Esophagus muscularis mucosa (tissue), 4 donors: ENCODE results near the gene KLRC4. TPM values are rescaled to one million over a fixed set of nuclear protein-coding genes. Genes with fewer than 3 reads are reported as not detected.
A peak's percentile ranks its signal among the peaks of the same experiment; 100 is the strongest.

ENCODE experiments used
- DNase-seq: peaks from one replicate; pipeline ENCODE4 v3.0.0-alpha.2; 2017; ENCODE audit errors: extremely low spot score
- H3K27ac ChIP-seq, 4 donors: fragments of 200-600 bp; sonication (generic); replicated peaks in 1 of 4; 1 replicate in 3 of 4; 2 replicates in 1 of 4; pipeline ENCODE4 v1.5.1; 2016 to 2019; ENCODE audit warnings: mild to moderate bottlenecking in 1 of 4
- H3K27me3 ChIP-seq, 4 donors: fragments of 200-600 bp; sonication (generic); one replicate each; pipeline versions ENCODE4 v1.5.1 to v1.6.0; 2016 to 2019
- H3K36me3 ChIP-seq, 4 donors: fragments of 200-600 bp; sonication (generic); one replicate each; pipeline ENCODE4 v1.5.1; 2016 to 2019
- H3K4me1 ChIP-seq, 4 donors: fragments of 200-600 bp; sonication (generic); one replicate each; pipeline ENCODE4 v1.5.1; 2016 to 2019
- H3K4me3 ChIP-seq, 4 donors: fragments of 200-600 bp; sonication (generic); 1 replicate in 2 of 4; 2 replicates in 2 of 4; pipeline ENCODE4 v1.5.1; 2016 to 2019; ENCODE audit warnings: mild to moderate bottlenecking in 4 of 4, moderate library complexity in 1 of 4
- H3K9me3 ChIP-seq, 4 donors: fragments of 200-600 bp; sonication (generic); 1 replicate in 3 of 4; 2 replicates in 1 of 4; pipeline ENCODE4 v1.5.1; 2016 to 2019
- EP300 ChIP-seq: sonication (generic); formaldehyde crosslinking; IDR thresholded peaks from one replicate; pipeline ENCODE4 v1.6.1; 2017; ENCODE audit warnings: antibody characterized with exemption
- POLR2A ChIP-seq: fragments of 450-650 bp; IDR thresholded peaks from one replicate; pipeline ENCODE4 v1.6.1; 2017; ENCODE audit warnings: antibody characterized with exemption, moderate library complexity, mild to moderate bottlenecking, low read depth
- POLR2AphosphoS5 ChIP-seq, 2 donors: sonication (generic); formaldehyde crosslinking; IDR thresholded peaks; one replicate each; pipeline ENCODE4 v1.6.1; 2017; ENCODE audit warnings: antibody characterized with exemption in 2 of 2
- WGBS: methylation state at CpG from one replicate; pipeline ENCODE4 v1.1.5; 2018; 5-methylcytosine and 5-hydroxymethylcytosine counted together
- intact Hi-C: fragments of 100-400 bp; cut with DNase I; formaldehyde crosslinking; loops from one replicate; pipeline ENCODE4 v1.15.1; 2023
- total RNA-seq, 4 donors: library from RNA; depleted of rRNA; stranded (reverse); fragments of >200 nt; gene quantifications; one replicate each; pipeline versions ENCODE4 v1.1.0 to v1.2.1, GENCODE V29; 2016
- TF ChIP-seq, protein P1 (sequence below), 3 experiments: fragments of 200-600 bp in 2 of 3; fragments of 450-650 bp in 1 of 3; sonication (generic) in 2 of 3; IDR thresholded peaks; one replicate each; pipeline ENCODE4 v1.5.1; 2017 to 2019; ENCODE audit warnings: antibody characterized with exemption in 3 of 3, mild to moderate bottlenecking in 2 of 3, moderate library complexity in 1 of 3

The KLRC4 gene
- total RNA-seq, 4 donors from 2014 or later, result 0.83 TPM; not detected in 3

DNA sequence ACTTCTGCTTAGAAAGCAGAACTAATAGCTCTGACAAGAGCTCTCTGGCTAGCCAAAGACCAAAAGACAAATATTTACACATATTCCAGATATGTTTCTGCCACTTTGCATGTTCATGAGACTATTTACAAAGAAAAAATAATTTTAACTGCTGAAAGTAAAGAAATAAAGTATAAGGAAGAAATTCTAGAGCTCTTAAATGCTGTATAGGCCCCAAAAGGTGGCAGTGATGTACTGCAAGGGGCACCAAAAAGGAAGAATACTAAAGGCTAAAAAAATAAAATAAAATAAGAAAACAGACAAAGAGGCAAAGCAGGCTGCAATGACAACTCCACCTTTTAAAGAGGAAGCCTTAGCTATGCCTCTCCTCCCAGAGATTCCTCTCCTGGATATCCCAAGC, 42.7 kb downstream of the KLRC4 start:
- intact Hi-C loops, result loop anchor here (10.0 kb wide), 1 partner anchor 348 kb away; no protein-coding TSS in a partner anchor
- H3K9me3 ChIP-seq, result no peaks in the 10 kb centered on the region
- no peak overlapping the region for H3K4me3 ChIP-seq
- peak overlapping the region; percentile 90 to 95 (median 92) for H3K27ac ChIP-seq
- no peak for TF ChIP-seq POLR2A
- TF ChIP-seq, protein P1, sequence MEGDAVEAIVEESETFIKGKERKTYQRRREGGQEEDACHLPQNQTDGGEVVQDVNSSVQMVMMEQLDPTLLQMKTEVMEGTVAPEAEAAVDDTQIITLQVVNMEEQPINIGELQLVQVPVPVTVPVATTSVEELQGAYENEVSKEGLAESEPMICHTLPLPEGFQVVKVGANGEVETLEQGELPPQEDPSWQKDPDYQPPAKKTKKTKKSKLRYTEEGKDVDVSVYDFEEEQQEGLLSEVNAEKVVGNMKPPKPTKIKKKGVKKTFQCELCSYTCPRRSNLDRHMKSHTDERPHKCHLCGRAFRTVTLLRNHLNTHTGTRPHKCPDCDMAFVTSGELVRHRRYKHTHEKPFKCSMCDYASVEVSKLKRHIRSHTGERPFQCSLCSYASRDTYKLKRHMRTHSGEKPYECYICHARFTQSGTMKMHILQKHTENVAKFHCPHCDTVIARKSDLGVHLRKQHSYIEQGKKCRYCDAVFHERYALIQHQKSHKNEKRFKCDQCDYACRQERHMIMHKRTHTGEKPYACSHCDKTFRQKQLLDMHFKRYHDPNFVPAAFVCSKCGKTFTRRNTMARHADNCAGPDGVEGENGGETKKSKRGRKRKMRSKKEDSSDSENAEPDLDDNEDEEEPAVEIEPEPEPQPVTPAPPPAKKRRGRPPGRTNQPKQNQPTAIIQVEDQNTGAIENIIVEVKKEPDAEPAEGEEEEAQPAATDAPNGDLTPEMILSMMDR (IDR thresholded peaks at IDR 0.05), result no peak
- no peak for TF ChIP-seq POLR2AphosphoS5 (IDR thresholded peaks at IDR 0.05)
- TF ChIP-seq EP300, result no peak
- H3K27me3 ChIP-seq, result no peaks in the 10 kb centered on the region
- no peak for DNase-seq
- peaks cover 15 to 41% (median 38%) of the 10 kb centered on the region in 4 donors for H3K4me1 ChIP-seq
- H3K36me3 ChIP-seq, result no peaks in the 10 kb centered on the region

DNA sequence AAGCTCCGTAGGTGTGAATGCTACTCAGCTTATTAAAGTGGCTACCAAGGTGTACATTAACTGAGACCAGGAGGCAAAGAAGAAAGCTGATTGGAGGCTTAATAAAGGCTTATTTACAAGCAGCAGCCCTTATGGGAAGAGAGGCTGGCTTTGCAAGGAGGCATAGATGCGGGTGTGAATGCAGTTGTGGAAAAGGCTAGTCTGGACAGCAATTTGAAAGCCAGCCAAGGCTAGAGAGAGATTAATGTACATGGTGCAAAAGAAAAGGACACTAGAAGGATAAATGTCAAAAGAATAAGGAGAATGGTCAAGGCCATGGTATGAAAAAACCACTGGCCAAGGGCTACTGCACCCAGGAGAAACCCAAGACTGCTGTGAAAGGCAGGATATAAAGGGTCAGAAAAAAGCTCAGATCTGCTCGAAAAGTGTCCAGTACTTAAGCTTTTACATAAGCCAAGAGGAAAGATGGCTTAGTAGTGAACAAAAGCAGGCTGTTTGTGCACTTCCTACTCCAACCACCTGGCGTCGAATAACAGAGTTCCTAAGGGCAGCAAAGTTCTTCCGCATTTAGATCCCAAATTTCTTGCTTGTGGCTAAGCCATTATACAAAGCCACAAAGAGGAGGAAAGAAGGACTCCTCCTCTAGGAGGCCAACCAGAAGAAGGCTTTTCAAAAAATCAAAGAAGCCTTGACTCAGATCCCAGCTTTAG, 43.7 kb downstream of the KLRC4 start:
- no peak for DNase-seq
- TF ChIP-seq, protein P1 (IDR thresholded peaks at IDR 0.05), result peak in 1 of 3 experiments; percentile 22
- TF ChIP-seq POLR2A, result no peak
- Histone ChIP-seq H3K9me3 (no peaks in the 10 kb centered on the region), H3K27me3 (no peaks in the 10 kb centered on the region), H3K4me3 (peak overlapping the region; percentile 64 to 73 (median 69)), H3K27ac (peak overlapping the region; percentile 90 to 95 (median 92)), H3K4me1 (peaks cover 15 to 44% (median 38%) of the 10 kb centered on the region in 4 donors), H3K36me3 (no peaks in the 10 kb centered on the region)
- intact Hi-C loops, result loop anchor here (10.0 kb wide), 1 partner anchor 349 kb away; no protein-coding TSS in a partner anchor
- 25% methylated on average over 6 of the region's 6 CpGs for WGBS

DNA sequence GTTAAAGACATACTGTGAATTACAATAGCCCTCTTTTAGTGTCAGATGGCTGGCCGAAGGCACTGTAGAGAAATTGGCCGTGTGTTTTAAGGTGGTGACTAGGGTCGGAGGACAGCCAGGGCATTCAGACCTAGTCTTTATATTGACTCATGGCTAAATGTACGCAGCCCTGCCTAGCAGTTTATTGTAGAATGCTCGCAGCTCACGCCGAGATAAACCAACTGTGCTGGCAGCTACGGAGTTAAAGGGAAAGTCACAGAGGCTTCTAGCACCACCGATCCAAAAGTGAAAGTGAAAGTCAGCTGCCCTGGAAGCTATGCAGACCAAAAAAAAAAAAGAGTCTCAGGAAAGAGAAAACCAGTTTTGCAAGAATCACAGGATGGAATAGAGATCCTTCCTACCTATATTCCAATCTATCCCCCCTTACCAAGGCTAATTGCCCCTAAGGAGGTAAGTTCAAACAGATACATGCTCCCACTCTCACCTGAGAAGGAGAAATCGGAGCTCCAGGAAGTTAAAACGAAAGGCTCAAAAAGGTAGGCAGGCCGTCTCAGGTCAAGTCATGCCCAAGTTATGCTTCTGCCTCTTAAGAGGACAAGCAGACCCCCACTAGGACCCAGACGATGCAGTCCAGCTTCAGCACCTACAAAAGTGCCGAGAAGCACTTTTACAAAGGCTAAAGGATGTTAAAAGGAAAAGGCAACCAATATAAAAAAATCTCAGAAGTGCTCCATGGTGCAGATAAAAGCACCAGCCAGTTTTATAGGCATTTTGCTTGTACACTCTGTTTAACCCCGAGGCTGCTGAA, 44.5 kb downstream of the KLRC4 start:
- Histone ChIP-seq H3K27ac (peak overlapping the region; percentile 90 to 95 (median 92)), H3K9me3 (no peaks in the 10 kb centered on the region), H3K36me3 (no peaks in the 10 kb centered on the region), H3K27me3 (no peaks in the 10 kb centered on the region), H3K4me1 (peaks cover 15 to 44% (median 38%) of the 10 kb centered on the region in 4 donors), H3K4me3 (peak overlapping the region; percentile 64 to 73 (median 69))
- DNase-seq, result no peak
- WGBS, result 2% methylated on average over 15 of the region's 15 CpGs
- TF ChIP-seq POLR2A (no peak), POLR2AphosphoS5 (IDR thresholded peaks at IDR 0.05) (peak; percentile 41 to 50)
- intact Hi-C loops, result loop anchor here (10.0 kb wide), 1 partner anchor 350 kb away; no protein-coding TSS in a partner anchor

DNA sequence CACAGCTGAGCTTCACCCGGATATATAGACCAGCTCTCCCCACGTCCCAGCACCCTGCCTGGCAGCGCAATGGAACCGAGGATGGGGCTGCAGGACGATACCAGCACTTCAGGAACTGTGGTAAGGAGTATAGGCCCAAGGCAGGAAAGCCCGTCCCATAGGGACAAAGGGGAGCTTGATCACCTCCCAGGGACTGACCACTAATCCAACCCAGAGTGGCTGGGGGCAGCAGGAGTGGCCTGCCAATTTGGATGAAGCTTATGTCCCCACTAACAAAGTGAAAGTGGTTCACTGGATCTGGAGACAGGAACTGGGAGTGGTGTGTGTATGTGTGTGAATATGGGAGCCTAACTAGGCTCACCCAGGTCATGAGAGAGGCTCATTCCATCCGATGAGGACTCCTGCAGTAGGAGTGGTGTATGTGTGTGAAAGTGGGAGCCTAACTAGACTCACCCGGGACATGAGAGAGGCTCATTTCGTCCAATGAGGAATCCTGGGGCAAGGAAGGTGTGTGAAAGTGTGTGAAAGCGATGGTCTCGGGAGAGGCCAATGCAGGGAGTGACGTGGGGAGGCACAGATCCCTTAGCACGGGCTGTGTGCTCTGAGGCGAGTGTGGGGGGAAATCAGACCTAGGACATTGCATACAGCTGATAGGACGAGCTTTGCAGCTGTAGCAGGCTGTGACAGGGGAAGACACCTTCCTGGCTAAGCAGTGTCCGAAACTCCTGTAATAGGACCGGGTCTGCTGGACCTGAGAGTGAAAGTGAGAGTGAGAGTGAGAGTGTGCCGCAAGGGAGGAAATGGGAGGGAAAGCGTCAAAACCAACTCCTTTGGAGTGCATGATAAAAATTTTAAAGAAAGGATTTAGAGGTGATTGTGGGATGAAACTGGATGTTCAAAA, 45.4 kb downstream of the KLRC4 start:
- TF ChIP-seq POLR2AphosphoS5 (IDR thresholded peaks at IDR 0.05) (peak; percentile 6 to 21), POLR2A (no peak)
- no peaks in the 10 kb centered on the region for H3K36me3 ChIP-seq
- no peaks in the 10 kb centered on the region for H3K9me3 ChIP-seq
- H3K4me1 ChIP-seq, result peaks cover 15 to 44% (median 38%) of the 10 kb centered on the region in 4 donors
- intact Hi-C loops, result loop anchor here (10.0 kb wide), 1 partner anchor 351 kb away; no protein-coding TSS in a partner anchor
- no peaks in the 10 kb centered on the region for H3K27me3 ChIP-seq
- peak overlapping the region; percentile 64 to 73 (median 69) for H3K4me3 ChIP-seq
- WGBS, result 7% methylated on average over 14 of the region's 19 CpGs
- no peak for DNase-seq
- H3K27ac ChIP-seq, result peak overlapping the region; percentile 90 to 95 (median 92)

DNA sequence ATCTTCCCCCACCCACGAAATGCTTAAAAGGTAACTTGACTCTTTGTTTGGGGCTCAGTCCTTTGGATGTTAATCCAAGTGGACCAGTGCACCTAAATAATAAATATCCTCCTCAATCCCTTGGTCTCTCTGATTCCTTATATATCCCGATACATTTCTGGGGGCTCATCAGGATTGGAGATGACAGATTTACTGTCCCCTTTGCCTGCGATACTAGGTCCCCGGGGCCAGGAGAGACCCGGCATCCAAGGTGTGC, 46.0 kb downstream of the KLRC4 start:
- no peaks in the 10 kb centered on the region for H3K27me3 ChIP-seq
- peak overlapping the region; percentile 90 to 95 (median 92) for H3K27ac ChIP-seq
- peaks cover 15 to 44% (median 38%) of the 10 kb centered on the region in 4 donors for H3K4me1 ChIP-seq
- DNase-seq, result no peak
- no peaks in the 10 kb centered on the region for H3K36me3 ChIP-seq
- WGBS, result 44% methylated on average over 5 of the region's 5 CpGs
- H3K4me3 ChIP-seq, result peak overlapping the region; percentile 64 to 73 (median 69)
- TF ChIP-seq, protein P1 (IDR thresholded peaks at IDR 0.05), result no peak
- TF ChIP-seq EP300, result no peak
- no peak for TF ChIP-seq POLR2AphosphoS5 (IDR thresholded peaks at IDR 0.05)
- no peaks in the 10 kb centered on the region for H3K9me3 ChIP-seq
- intact Hi-C loops, result loop anchor here (10.0 kb wide), 1 partner anchor 351 kb away; no protein-coding TSS in a partner anchor
